A673 (cell line): ENCODE measurements around the gene LTA. TPM values are rescaled to one million over a fixed set of nuclear protein-coding genes. Genes with fewer than 3 reads are reported as not detected.

Source experiments
- BruUV-seq: library from RNA; stranded (reverse); fragments of 400-500 nt; replicated peaks from 2 replicates; lab custom pipeline; 2021; lab: Mats Ljungman, UMichigan
- CTCF ChIA-PET: fragments of 300-600 bp; sonication (Branson Sonifier 250); formaldehyde crosslinking; loops from one replicate; lab custom pipeline; 2022; ENCODE audit warnings: antibody characterized with exemption; lab: Charles Lee
- POLR2A ChIA-PET: fragments of 300-600 bp; sonication (Branson Sonifier 250); formaldehyde crosslinking; loops from one replicate; lab custom pipeline; 2022; ENCODE audit warnings: antibody characterized with exemption; ENCODE audit not compliant: low non-redundant PET; lab: Charles Lee
- DNase-seq: peaks from one replicate; pipeline ENCODE4 v3.0.0-alpha.2; 2015; ENCODE audit warnings: low spot score
- H3K27ac ChIP-seq: fragments of 200-600 bp; sonication (generic); 2 replicates; pipeline ENCODE4 v1.5.1; 2016; ENCODE audit warnings: mixed run types, low read depth, mild to moderate bottlenecking, mixed read lengths, antibody characterized with exemption, low read length; ENCODE audit not compliant: poor library complexity, severe bottlenecking
- H3K27me3 ChIP-seq: fragments of 200-600 bp; sonication (generic); replicated peaks from 2 replicates; pipeline ENCODE4 v1.6.1; 2017; ENCODE audit warnings: mixed run types, low read depth, mild to moderate bottlenecking, mixed read lengths, antibody characterized with exemption, low read length; ENCODE audit not compliant: insufficient read depth, poor library complexity
- H3K36me3 ChIP-seq: fragments of 200-600 bp; sonication (generic); 2 replicates; pipeline ENCODE4 v1.6.1; 2016; ENCODE audit warnings: mixed run types, mild to moderate bottlenecking, mixed read lengths, antibody characterized with exemption, low read length; ENCODE audit not compliant: insufficient read depth, poor library complexity, severe bottlenecking
- H3K4me1 ChIP-seq: fragments of 200-600 bp; sonication (generic); 2 replicates; pipeline ENCODE4 v1.6.1; 2017; ENCODE audit warnings: mixed run types, mild to moderate bottlenecking, mixed read lengths, antibody characterized with exemption, low read length; ENCODE audit not compliant: insufficient read depth, poor library complexity, severe bottlenecking
- H3K4me3 ChIP-seq: fragments of 200-600 bp; sonication (generic); 2 replicates; pipeline ENCODE4 v1.5.1; 2016; ENCODE audit warnings: low read depth, mixed run types, mild to moderate bottlenecking, mixed read lengths, low read length; ENCODE audit not compliant: poor library complexity, severe bottlenecking
- H3K9me3 ChIP-seq: fragments of 200-600 bp; sonication (generic); 2 replicates; pipeline ENCODE4 v1.6.1; 2016; ENCODE audit warnings: mixed run types, low read depth, mild to moderate bottlenecking, mixed read lengths, antibody characterized with exemption, low read length; ENCODE audit not compliant: poor library complexity, severe bottlenecking
- CTCF ChIP-seq: fragments of 300-800, 200-600 bp; sonication (generic); conservative IDR thresholded peaks from 2 replicates; pipeline ENCODE4 v1.5.1; 2017; ENCODE audit warnings: low read depth, mild to moderate bottlenecking, antibody characterized with exemption, low read length, moderate library complexity, mixed read lengths
- EZH2 ChIP-seq: fragments of 200-600 bp; sonication (generic); IDR thresholded peaks from 2 replicates; pipeline ENCODE4 v1.6.1; 2017; ENCODE audit warnings: borderline replicate concordance, low read depth, mild to moderate bottlenecking, mixed read lengths, antibody characterized with exemption, low read length; ENCODE audit not compliant: poor library complexity, severe bottlenecking
- intact Hi-C: fragments of 100-400 bp; cut with micrococcal nuclease; formaldehyde crosslinking; loops from one replicate; pipeline ENCODE4 v1.10.0; 2022; ENCODE audit not compliant: unreplicated experiment
- total RNA-seq: library from RNA; stranded (reverse); gene quantifications from 2 replicates; pipeline ENCODE4 v1.2.3, GENCODE V29; 2021

Gene LTA
- total RNA-seq, 1 experiment from 2014 or later = not detected

GRCh38 chr6:31532644-31533454, 39.2 kb upstream of the LTA start:
- H3K4me3 ChIP-seq = no peak overlapping the region
- CTCF ChIA-PET = no interaction called here
- H3K9me3 ChIP-seq = no peaks in the 10 kb centered on the region
- BruUV-seq = no TSS peak
- H3K36me3 ChIP-seq = peaks cover 81% of the 10 kb centered on the region
- POLR2A ChIA-PET = no interaction called here
- H3K27ac ChIP-seq = no peak overlapping the region
- H3K27me3 ChIP-seq = no peaks in the 10 kb centered on the region
- intact Hi-C loops = no loop called here
- DNase-seq = no peak
- TF ChIP-seq CTCF (no peak), EZH2 (no peak)
- no peaks in the 10 kb centered on the region for H3K4me1 ChIP-seq

GRCh38 chr6:31533455-31533841, 38.6 kb upstream of the LTA start:
- TF ChIP-seq EZH2 (no peak), CTCF (no peak)
- Histone ChIP-seq H3K36me3 (peaks cover 87% of the 10 kb centered on the region), H3K27me3 (no peaks in the 10 kb centered on the region), H3K4me3 (no peak overlapping the region), H3K4me1 (no peaks in the 10 kb centered on the region), H3K9me3 (no peaks in the 10 kb centered on the region), H3K27ac (no peak overlapping the region)
- POLR2A ChIA-PET = no interaction called here
- DNase-seq = no peak
- intact Hi-C loops = no loop called here
- CTCF ChIA-PET = no interaction called here
- no TSS peak for BruUV-seq

GRCh38 chr6:31534011-31534410, 38.1 kb upstream of the LTA start:
- DNase-seq = no peak
- ChIA-PET CTCF (no interaction called here), POLR2A (interaction anchor here (0.6 kb wide), 1 partner anchor 323 kb away, joined by 5 read pairs; no protein-coding TSS in a partner anchor)
- TF ChIP-seq EZH2 (no peak), CTCF (no peak)
- H3K4me1 ChIP-seq = peaks cover 2% of the 10 kb centered on the region
- no peak overlapping the region for H3K27ac ChIP-seq
- TSS peak; percentile 1 for BruUV-seq
- H3K9me3 ChIP-seq = no peaks in the 10 kb centered on the region
- H3K36me3 ChIP-seq = peaks cover 92% of the 10 kb centered on the region
- H3K4me3 ChIP-seq = no peak overlapping the region
- intact Hi-C loops = no loop called here
- H3K27me3 ChIP-seq = no peaks in the 10 kb centered on the region
